ENCODE measurements around the gene CFAP52. TPM values are rescaled to one million over a fixed set of nuclear protein-coding genes. Genes with fewer than 3 reads are reported as not detected.

The CFAP52 gene
- total RNA-seq, 1 experiment from 2014 or later = not detected

- Histone ChIP-seq H3K36me3 (ENCODE audit: low read depth) (no peaks in the 10 kb centered on the region), H4K20me1 (ENCODE audit: insufficient read depth) (no peaks in the 10 kb centered on the region), H2AFZ (no peak overlapping the region), H3K4me2 (peak overlapping the region; percentile 86; the same call in 1 of the 2 replicates), H3K4me1 (replicated peaks; ENCODE audit: insufficient read depth) (peaks cover 22% of the 10 kb centered on the region), H3F3A (ENCODE audit: insufficient read depth, low read depth) (peaks cover 8% of the 10 kb centered on the region; the same call in 1 of the 2 replicates), H3K4me3 (no peak overlapping the region), H3K9me2 (ENCODE audit: insufficient read depth) (no peaks in the 10 kb centered on the region), H3K27ac (no peak overlapping the region), H3K9me3 (ENCODE audit: insufficient read depth, low read depth) (no peaks in the 10 kb centered on the region), H3K27me3 (ENCODE audit: insufficient read depth, low read depth) (no peaks in the 10 kb centered on the region), H3K79me2 (ENCODE audit: low read depth) (peaks cover 25% of the 10 kb centered on the region)
- POLR2A ChIA-PET (ENCODE audit: unreplicated experiment) = interaction anchor here (0.7 kb wide), 1 partner anchor 569 kb away, joined by 6 read pairs; no protein-coding TSS in a partner anchor
- no TSS peak for BruUV-seq (replicated peaks)
- DNase-seq = no peak
- no peak for TF ChIP-seq EZH2 (IDR thresholded peaks at IDR 0.05; ENCODE audit: low read depth)
- no peak for TF ChIP-seq CTCF (conservative IDR thresholded peaks at IDR 0.05)
- intact Hi-C loops (cut with micrococcal nuclease; ENCODE audit: unreplicated experiment) = loop anchor here (1.0 to 10.0 kb wide), 5 partner anchors 26 to 281 kb away; partner anchors contain the start of gene CFAP52
- CTCF ChIA-PET = interaction anchor here (0.6 kb wide), 1 partner anchor 1834 kb away, joined by 4 read pairs; no protein-coding TSS in a partner anchor
These were observed 67.2 kb downstream of the CFAP52 start for GRCh38 chr17:9643611-9644010.

GRCh38 chr17:9644910-9645751, 68.7 kb downstream of the CFAP52 start, which contains the start of gene USP43:
USP43 (plus strand) TSS chr17:9645517; CDS start chr17:9645633, 116 bp downstream.
- ChIA-PET POLR2A (ENCODE audit: unreplicated experiment) (interaction anchor here (0.6 to 0.7 kb wide), 5 partner anchors 32 to 1209 kb away, joined by 4 to 21 read pairs (median 5); partner anchors contain the start of gene NDEL1), CTCF (interaction anchor here (1.4 kb wide), 1 partner anchor 23 kb away, joined by 5 read pairs; no protein-coding TSS in a partner anchor)
- Histone ChIP-seq H3K36me3 (ENCODE audit: low read depth) (no peaks in the 10 kb centered on the region), H3F3A (ENCODE audit: insufficient read depth, low read depth) (peaks cover 9% of the 10 kb centered on the region; the same call in 1 of the 2 replicates), H3K4me3 (peak within 1 kb of the TSS; percentile 94), H4K20me1 (ENCODE audit: insufficient read depth) (no peaks in the 10 kb centered on the region), H3K4me2 (peak within 1 kb of the TSS; percentile 86), H3K9me3 (ENCODE audit: insufficient read depth, low read depth) (no peaks in the 10 kb centered on the region), H2AFZ (peak within 1 kb of the TSS; percentile 88), H3K79me2 (ENCODE audit: low read depth) (peaks cover 34% of the 10 kb centered on the region), H3K9me2 (ENCODE audit: insufficient read depth) (no peaks in the 10 kb centered on the region), H3K4me1 (replicated peaks; ENCODE audit: insufficient read depth) (peaks cover 25% of the 10 kb centered on the region), H3K27me3 (ENCODE audit: insufficient read depth, low read depth) (no peaks in the 10 kb centered on the region), H3K27ac (peak within 1 kb of the TSS; percentile 92)
- intact Hi-C loops (cut with micrococcal nuclease; ENCODE audit: unreplicated experiment) = loop anchor here (1.0 to 10.0 kb wide), 5 partner anchors 24 to 280 kb away; partner anchors contain the start of gene CFAP52
- TSS peak; percentile 86 for BruUV-seq (replicated peaks)
- TF ChIP-seq EZH2 (IDR thresholded peaks at IDR 0.05; ENCODE audit: low read depth) (no peak), CTCF (conservative IDR thresholded peaks at IDR 0.05) (peak; percentile 32; the same call in 1 of the 2 replicates)
- DNase-seq = peak; percentile 59 to 90

GRCh38 chr17:9645851-9646545, 69.6 kb downstream of the CFAP52 start:
- H3K4me1 ChIP-seq (replicated peaks; ENCODE audit: insufficient read depth) = peaks cover 25% of the 10 kb centered on the region

More at GRCh38 chr17:9645851-9646545, 69.6 kb downstream of the CFAP52 start:
- intact Hi-C loops (cut with micrococcal nuclease; ENCODE audit: unreplicated experiment) = loop anchor here (2.0 to 10.0 kb wide), 5 partner anchors 69 to 279 kb away; partner anchors contain the start of gene CFAP52
- CTCF ChIA-PET = interaction anchor here (0.6 to 1.4 kb wide), 2 partner anchors 23 to 75 kb away, joined by 5 read pairs; no protein-coding TSS in a partner anchor
- Histone ChIP-seq H3K36me3 (ENCODE audit: low read depth) (no peaks in the 10 kb centered on the region), H2AFZ (peak overlapping the region; percentile 77), H3F3A (ENCODE audit: insufficient read depth, low read depth) (peaks cover 9% of the 10 kb centered on the region; the same call in 1 of the 2 replicates), H3K4me2 (peak overlapping the region; percentile 86), H3K9me2 (ENCODE audit: insufficient read depth) (no peaks in the 10 kb centered on the region), H3K27ac (peak overlapping the region; percentile 92), H3K4me3 (peak overlapping the region; percentile 94), H3K79me2 (ENCODE audit: low read depth) (peaks cover 41% of the 10 kb centered on the region), H3K27me3 (ENCODE audit: insufficient read depth, low read depth) (no peaks in the 10 kb centered on the region), H3K9me3 (ENCODE audit: insufficient read depth, low read depth) (no peaks in the 10 kb centered on the region), H4K20me1 (ENCODE audit: insufficient read depth) (no peaks in the 10 kb centered on the region)
- no peak for TF ChIP-seq EZH2 (IDR thresholded peaks at IDR 0.05; ENCODE audit: low read depth)
- no peak for TF ChIP-seq CTCF (conservative IDR thresholded peaks at IDR 0.05)
- peak; percentile 59 to 77 for DNase-seq
- POLR2A ChIA-PET (ENCODE audit: unreplicated experiment) = interaction anchor here (0.6 to 0.7 kb wide), 4 partner anchors 31 to 642 kb away, joined by 4 to 9 read pairs (median 5); no protein-coding TSS in a partner anchor
- no TSS peak for BruUV-seq (replicated peaks)
